ENCODE results near the gene IKZF1. TPM values are rescaled to one million over a fixed set of nuclear protein-coding genes. Genes with fewer than 3 reads are reported as not detected.

Gene IKZF1
- total RNA-seq, 6 experiments from 2014 or later: not detected

DNA sequence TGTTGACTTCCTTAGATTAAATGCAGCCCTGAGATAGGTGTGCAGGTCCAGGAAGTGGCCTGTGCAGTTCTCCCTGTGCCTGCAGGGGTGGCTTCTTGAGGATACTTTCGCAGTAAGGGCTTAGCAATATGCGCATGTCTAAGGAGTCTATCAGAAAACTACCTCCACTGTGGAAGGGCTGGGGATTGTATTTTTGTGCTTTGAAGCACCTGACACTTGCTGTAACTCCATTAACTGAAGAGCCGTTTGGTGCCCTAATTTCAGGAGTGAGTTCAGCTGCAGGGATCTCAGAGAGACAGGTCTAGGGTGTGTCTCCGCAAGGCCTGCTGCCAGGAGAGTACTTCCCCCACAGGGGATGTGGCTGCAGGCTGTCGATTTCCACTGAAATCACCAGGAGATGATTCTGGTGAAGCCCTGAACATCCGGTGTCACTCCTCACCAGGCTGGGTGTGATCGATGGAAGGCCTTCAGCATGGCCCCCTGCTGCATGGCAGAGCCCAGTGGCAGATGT lies 35.5 kb downstream of the IKZF1 start:
- no peaks in the 10 kb centered on the region for H3K4me1 Mint-ChIP-seq (ENCODE audit: low read depth)
- no peak overlapping the region for H3K27ac Mint-ChIP-seq
- H3K9me3 Mint-ChIP-seq: no peaks in the 10 kb centered on the region
- H3K27me3 Mint-ChIP-seq (ENCODE audit: insufficient read depth): no peaks in the 10 kb centered on the region; the same call in 1 of the 2 replicates
- no peak for DNase-seq
- TF ChIP-seq, protein P1, sequence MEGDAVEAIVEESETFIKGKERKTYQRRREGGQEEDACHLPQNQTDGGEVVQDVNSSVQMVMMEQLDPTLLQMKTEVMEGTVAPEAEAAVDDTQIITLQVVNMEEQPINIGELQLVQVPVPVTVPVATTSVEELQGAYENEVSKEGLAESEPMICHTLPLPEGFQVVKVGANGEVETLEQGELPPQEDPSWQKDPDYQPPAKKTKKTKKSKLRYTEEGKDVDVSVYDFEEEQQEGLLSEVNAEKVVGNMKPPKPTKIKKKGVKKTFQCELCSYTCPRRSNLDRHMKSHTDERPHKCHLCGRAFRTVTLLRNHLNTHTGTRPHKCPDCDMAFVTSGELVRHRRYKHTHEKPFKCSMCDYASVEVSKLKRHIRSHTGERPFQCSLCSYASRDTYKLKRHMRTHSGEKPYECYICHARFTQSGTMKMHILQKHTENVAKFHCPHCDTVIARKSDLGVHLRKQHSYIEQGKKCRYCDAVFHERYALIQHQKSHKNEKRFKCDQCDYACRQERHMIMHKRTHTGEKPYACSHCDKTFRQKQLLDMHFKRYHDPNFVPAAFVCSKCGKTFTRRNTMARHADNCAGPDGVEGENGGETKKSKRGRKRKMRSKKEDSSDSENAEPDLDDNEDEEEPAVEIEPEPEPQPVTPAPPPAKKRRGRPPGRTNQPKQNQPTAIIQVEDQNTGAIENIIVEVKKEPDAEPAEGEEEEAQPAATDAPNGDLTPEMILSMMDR (IDR thresholded peaks at IDR 0.05): no peak
- no peak overlapping the region for H3K4me3 Mint-ChIP-seq
- no peaks in the 10 kb centered on the region for H3K36me3 Mint-ChIP-seq (ENCODE audit: low read depth)

DNA sequence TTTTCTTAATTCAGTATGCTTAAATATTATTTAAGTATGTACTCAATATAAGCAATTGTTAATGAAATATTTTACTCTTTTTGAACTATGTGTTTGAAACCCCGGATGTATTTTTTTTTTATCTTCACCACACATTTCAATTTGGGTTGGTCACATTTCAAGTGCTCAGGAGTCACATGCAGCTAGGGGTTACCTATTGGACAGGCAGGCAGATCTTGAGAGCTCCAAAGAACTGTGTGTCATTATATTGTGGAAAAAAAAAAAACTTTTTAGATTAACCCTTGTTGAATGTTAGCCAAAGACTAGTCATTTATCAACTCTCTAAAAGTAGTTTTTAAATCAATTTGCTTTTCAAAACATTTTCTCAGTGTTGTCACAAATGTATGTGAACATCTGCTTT lies 37.2 kb downstream of the IKZF1 start:
- no peak overlapping the region for H3K4me3 Mint-ChIP-seq
- TF ChIP-seq, protein P1 (IDR thresholded peaks at IDR 0.05): no peak
- H3K4me1 Mint-ChIP-seq (ENCODE audit: low read depth): peaks cover 5% of the 10 kb centered on the region; the same call in 1 of the 2 replicates
- H3K27ac Mint-ChIP-seq: no peak overlapping the region
- DNase-seq: no peak
- no peaks in the 10 kb centered on the region for H3K9me3 Mint-ChIP-seq
- H3K36me3 Mint-ChIP-seq (ENCODE audit: low read depth): no peaks in the 10 kb centered on the region
- peaks cover 7% of the 10 kb centered on the region for H3K27me3 Mint-ChIP-seq (ENCODE audit: insufficient read depth)

DNA sequence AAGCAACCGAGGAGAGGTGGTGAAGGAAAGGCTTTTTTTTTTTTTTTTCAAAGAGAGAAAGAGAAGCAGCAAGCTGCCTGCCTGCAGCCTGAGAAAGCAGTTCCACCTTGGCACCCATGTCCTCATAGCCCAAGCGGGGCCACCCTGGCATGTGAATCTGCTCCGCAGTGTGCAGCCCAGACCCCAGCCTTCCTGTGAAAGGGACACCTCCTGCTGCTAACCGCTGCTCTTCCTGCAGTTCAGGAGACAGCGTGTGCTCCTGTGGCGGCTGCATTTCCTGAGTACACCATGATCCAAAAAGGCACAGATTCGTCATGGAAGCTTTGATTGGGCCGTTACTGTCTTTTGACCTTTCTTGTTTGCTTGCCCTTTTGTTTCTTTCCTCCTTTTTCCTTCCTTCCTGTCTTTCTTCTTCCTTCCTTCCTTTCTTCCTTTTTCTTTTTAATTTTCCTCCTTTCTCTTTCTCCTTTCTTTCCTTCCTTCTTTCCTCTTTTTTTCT lies 38.1 kb downstream of the IKZF1 start:
- no peak for DNase-seq
- TF ChIP-seq, protein P1 (IDR thresholded peaks at IDR 0.05): no peak
- H3K27ac Mint-ChIP-seq: no peak overlapping the region
- H3K36me3 Mint-ChIP-seq (ENCODE audit: low read depth): no peaks in the 10 kb centered on the region
- peaks cover 8% of the 10 kb centered on the region; the same call in 1 of the 2 replicates for H3K4me1 Mint-ChIP-seq (ENCODE audit: low read depth)
- H3K9me3 Mint-ChIP-seq: no peaks in the 10 kb centered on the region
- H3K4me3 Mint-ChIP-seq: no peak overlapping the region
- H3K27me3 Mint-ChIP-seq (ENCODE audit: insufficient read depth): peaks cover 7% of the 10 kb centered on the region

DNA sequence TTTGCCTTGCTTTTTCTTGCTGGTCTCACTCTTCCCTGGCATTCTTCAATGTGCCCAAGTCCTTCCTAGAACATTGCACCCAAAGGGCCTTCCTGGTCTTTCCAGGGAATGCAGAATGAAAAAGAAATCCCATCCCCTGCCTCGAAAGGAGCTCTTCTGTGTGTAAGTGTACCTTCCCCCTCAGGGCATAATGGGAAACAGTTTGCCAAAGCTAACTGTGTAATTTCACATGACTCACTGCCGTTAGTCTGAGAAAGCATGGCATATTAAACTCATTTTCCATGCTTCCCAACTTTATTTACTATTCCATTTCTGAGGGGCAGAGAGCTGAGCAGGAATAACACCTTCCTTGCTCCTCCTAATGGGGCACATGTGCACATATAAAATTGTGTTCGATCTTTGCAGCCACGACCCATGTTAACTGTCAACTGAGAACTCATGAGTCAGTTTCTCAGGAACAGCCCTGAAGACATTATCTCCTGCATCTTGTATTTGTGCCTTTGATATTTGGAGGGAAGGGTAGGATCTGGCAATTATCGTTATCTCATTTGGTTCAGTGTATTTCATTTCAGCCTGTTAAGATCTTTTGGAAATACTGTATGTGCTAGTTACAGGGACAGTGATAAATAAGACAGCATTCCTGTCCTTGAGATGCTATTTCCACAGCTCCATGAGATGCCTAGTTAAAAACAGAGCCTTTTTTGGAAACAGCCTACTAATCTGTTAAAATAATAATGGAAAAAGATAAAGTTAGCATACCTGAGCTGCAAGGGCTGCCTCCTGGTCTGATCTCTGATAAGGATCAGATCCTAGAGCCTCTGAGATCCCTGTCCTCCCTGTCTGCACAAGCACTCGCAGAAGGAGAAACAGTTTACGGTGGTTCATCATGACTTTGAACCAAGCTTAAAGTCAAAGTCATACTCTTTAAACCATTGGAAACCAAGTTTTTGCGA lies 42.3 kb downstream of the IKZF1 start:
- no peaks in the 10 kb centered on the region for H3K9me3 Mint-ChIP-seq
- no peak overlapping the region for H3K4me3 Mint-ChIP-seq
- H3K4me1 Mint-ChIP-seq (ENCODE audit: low read depth): peaks cover 8% of the 10 kb centered on the region; the same call in 1 of the 2 replicates
- DNase-seq: peak; percentile 22
- H3K36me3 Mint-ChIP-seq (ENCODE audit: low read depth): no peaks in the 10 kb centered on the region
- no peak overlapping the region for H3K27ac Mint-ChIP-seq
- peaks cover 9% of the 10 kb centered on the region for H3K27me3 Mint-ChIP-seq (ENCODE audit: insufficient read depth)
- TF ChIP-seq, protein P1 (IDR thresholded peaks at IDR 0.05): no peak

DNA sequence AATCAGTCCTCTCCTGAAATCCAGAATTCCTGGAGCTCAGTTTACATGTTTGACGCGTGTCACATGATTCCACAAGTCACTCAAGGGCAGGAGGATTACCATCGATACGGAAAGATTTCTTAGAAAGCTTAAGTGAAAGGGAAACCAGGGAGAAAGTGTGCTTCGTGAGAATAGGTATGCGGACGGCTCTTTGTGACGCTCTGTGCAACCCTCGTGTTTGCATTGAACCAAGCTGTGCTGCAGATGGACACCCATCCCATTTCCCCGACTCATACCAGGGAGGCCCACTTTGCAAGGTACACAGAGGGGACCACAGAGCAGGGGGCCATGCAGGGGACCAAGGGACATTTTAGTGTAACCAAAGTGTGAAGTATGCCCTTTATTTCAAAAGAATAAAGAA lies 43.2 kb downstream of the IKZF1 start:
- peaks cover 8% of the 10 kb centered on the region; the same call in 1 of the 2 replicates for H3K4me1 Mint-ChIP-seq (ENCODE audit: low read depth)
- no peak overlapping the region for H3K27ac Mint-ChIP-seq
- peaks cover 9% of the 10 kb centered on the region for H3K27me3 Mint-ChIP-seq (ENCODE audit: insufficient read depth)

More for the DNA sequence above, 43.2 kb downstream of the IKZF1 start:
- TF ChIP-seq, protein P1 (IDR thresholded peaks at IDR 0.05): no peak
- no peaks in the 10 kb centered on the region for H3K36me3 Mint-ChIP-seq (ENCODE audit: low read depth)
- H3K9me3 Mint-ChIP-seq: no peaks in the 10 kb centered on the region
- DNase-seq: no peak
- no peak overlapping the region for H3K4me3 Mint-ChIP-seq

All from HFFc6 (cell line).